ENCODE results near the gene KCNK3.

KCNK3 gene

DNA sequence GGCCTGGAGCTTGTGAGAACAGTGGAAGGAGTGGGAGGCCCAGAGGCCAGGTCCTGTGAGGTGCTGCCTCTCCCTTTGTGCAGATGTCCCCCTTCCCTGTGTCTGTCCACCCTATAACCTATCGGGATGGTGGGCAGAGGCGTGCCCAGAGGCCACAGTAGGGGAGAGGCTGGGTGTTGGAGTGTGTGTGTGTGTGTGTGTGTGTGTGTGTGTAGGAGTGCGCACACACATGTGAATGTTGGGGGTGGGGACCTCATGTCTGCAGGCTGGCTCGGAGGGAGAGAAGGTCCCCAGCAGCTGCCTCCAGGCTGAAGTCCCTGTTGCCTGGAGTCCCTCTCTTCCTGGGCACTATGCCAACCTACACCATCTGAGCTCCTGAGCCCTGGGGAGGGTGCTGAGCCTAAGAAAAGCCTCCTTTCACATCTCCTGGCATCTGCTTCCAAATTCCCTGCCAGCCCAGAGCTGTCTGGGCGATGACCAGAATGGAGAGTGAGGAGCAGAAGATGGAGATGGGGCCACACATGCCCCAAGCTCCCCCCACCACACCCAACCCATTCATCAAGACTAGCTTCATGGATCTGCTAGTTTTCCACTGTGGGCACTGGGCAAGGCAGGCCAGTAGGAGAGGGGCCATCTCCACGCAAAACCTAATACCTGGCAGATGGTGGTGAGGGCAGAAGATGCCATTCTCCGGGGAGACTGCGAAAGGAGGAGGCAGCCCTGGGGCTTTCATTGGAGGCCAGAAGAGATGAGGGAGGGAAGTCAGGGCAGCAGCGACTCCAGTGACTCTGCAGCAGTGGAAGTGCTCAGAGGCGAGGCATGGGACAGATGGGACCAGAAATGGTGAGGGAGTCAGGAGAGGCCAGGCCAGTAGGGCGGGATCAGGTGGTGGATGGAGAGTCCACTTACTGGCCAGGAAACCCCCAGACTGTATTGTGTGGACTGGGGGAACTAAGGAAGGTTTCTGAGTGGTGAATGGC lies 20.3 kb downstream of the KCNK3 start:
- H3K27ac ChIP-seq (ENCODE audit: low read length) = no peak overlapping the region

DNA sequence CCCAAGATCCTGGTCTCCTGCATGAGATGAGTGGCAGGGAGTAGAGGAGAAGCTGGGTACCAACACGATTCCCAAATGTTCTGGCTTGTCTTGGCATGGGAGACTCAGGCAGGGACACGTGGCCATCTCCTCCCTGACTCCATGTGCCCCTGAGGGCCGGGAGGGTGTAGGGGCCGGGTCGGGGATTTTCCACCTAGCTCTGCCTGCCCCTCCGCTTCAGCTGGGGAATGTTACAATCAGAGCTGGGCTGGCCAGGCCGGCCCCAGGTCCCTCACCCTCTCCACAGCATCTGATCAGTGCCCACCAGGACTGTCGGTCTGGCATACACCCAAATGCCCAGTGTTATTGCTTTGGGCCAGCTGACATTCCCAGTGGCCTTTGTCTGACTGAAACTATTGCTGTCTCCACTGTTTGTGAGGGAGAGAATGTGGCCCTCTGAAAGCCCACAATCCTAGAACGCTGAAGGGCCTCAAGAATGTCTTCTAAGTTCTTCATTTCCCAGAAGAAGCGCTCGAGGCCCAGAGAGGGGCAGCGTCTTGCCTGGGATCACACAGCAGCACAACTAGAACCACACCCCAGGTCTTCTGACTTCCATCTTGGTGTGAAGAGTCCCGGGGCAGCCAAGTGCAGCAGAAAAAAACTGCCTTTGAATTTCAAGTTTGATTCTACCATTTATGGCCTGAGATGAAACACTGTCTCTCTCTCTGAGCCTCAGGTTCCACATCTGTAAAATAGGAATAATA lies 23.2 kb downstream of the KCNK3 start:
- Histone ChIP-seq H3K9me3 (ENCODE audit: insufficient read depth, low read length) (no peaks in the 10 kb centered on the region), H2AFZ (ENCODE audit: low read depth, low read length) (no peak overlapping the region), H3K4me1 (ENCODE audit: low read length) (no peaks in the 10 kb centered on the region), H3K36me3 (replicated peaks; ENCODE audit: low read depth, low read length) (no peaks in the 10 kb centered on the region), H3K4me2 (ENCODE audit: low read length) (no peak overlapping the region), H4K20me1 (ENCODE audit: insufficient read depth, low read length) (no peaks in the 10 kb centered on the region), H3K79me2 (ENCODE audit: low read length) (no peaks in the 10 kb centered on the region), H3K4me3 (ENCODE audit: low read length) (no peak overlapping the region), H3K27ac (ENCODE audit: low read length) (no peak overlapping the region), H3K9ac (ENCODE audit: low read length) (no peak overlapping the region), H3K27me3 (ENCODE audit: low read depth, low read length) (0 out of 2 replicates have a peak, but pooled peaks cover 2% of the 10 kb centered on the region)
- TF ChIP-seq EZH2phosphoT487 (IDR thresholded peaks at IDR 0.05; ENCODE audit: low read depth) (no peak), CTCF (IDR thresholded peaks at IDR 0.05; ENCODE audit: low read depth, low read length) (no peak)

More for the DNA sequence above, 20.3 kb downstream of the KCNK3 start:
- H2AFZ ChIP-seq (ENCODE audit: low read depth, low read length) = no peak overlapping the region
- no peak overlapping the region for H3K4me3 ChIP-seq (ENCODE audit: low read length)
- TF ChIP-seq EZH2phosphoT487 (IDR thresholded peaks at IDR 0.05; ENCODE audit: low read depth) = no peak
- TF ChIP-seq CTCF (IDR thresholded peaks at IDR 0.05; ENCODE audit: low read depth, low read length) = no peak
- H3K9me3 ChIP-seq (ENCODE audit: insufficient read depth, low read length) = no peaks in the 10 kb centered on the region
- no peak overlapping the region for H3K9ac ChIP-seq (ENCODE audit: low read length)
- no peaks in the 10 kb centered on the region for H3K4me1 ChIP-seq (ENCODE audit: low read length)
- no peaks in the 10 kb centered on the region for H4K20me1 ChIP-seq (ENCODE audit: insufficient read depth, low read length)
- 0 out of 2 replicates have a peak, but pooled peaks cover 2% of the 10 kb centered on the region for H3K27me3 ChIP-seq (ENCODE audit: low read depth, low read length)
- no peaks in the 10 kb centered on the region for H3K36me3 ChIP-seq (replicated peaks; ENCODE audit: low read depth, low read length)
- no peaks in the 10 kb centered on the region for H3K79me2 ChIP-seq (ENCODE audit: low read length)
- no peak overlapping the region for H3K4me2 ChIP-seq (ENCODE audit: low read length)

- H2AFZ ChIP-seq (ENCODE audit: low read depth, low read length) = no peak overlapping the region
These were observed 23.8 kb downstream of the KCNK3 start for GRCh38 chr2:26716340-26716739.

More at GRCh38 chr2:26716340-26716739, 23.8 kb downstream of the KCNK3 start:
- Histone ChIP-seq H3K79me2 (ENCODE audit: low read length) (no peaks in the 10 kb centered on the region), H3K27ac (ENCODE audit: low read length) (no peak overlapping the region), H3K4me3 (ENCODE audit: low read length) (no peak overlapping the region), H3K4me2 (ENCODE audit: low read length) (no peak overlapping the region), H3K4me1 (ENCODE audit: low read length) (no peaks in the 10 kb centered on the region), H3K9me3 (ENCODE audit: insufficient read depth, low read length) (no peaks in the 10 kb centered on the region), H3K9ac (ENCODE audit: low read length) (no peak overlapping the region), H3K36me3 (replicated peaks; ENCODE audit: low read depth, low read length) (no peaks in the 10 kb centered on the region), H3K27me3 (ENCODE audit: low read depth, low read length) (0 out of 2 replicates have a peak, but pooled peaks cover 2% of the 10 kb centered on the region), H4K20me1 (ENCODE audit: insufficient read depth, low read length) (no peaks in the 10 kb centered on the region)
- no peak for TF ChIP-seq EZH2phosphoT487 (IDR thresholded peaks at IDR 0.05; ENCODE audit: low read depth)
- no peak for TF ChIP-seq CTCF (IDR thresholded peaks at IDR 0.05; ENCODE audit: low read depth, low read length)

Measured in OCI-LY3 (cell line).